D721Med (cell line): Measurements from ENCODE around the gene GMDS.

ENCODE experiments used
- DNase-seq: peaks from one replicate; pipeline ENCODE4 v3.0.0; 2011; ENCODE audit warnings: low spot score; ENCODE audit not compliant: insufficient read length
- FAIRE-seq: peaks from 2 replicates; lab custom pipeline; 2011; peaks lifted over from hg19 to GRCh38; lab: Jason Lieb, UNC
- TF ChIP-seq, protein P1 (sequence below): IDR thresholded peaks from 2 replicates; pipeline ENCODE4 v1.5.1; 2012; ENCODE audit warnings: mild to moderate bottlenecking, control low read depth; ENCODE audit not compliant: insufficient read depth; ENCODE audit errors: missing control alignments

GMDS gene

DNA sequence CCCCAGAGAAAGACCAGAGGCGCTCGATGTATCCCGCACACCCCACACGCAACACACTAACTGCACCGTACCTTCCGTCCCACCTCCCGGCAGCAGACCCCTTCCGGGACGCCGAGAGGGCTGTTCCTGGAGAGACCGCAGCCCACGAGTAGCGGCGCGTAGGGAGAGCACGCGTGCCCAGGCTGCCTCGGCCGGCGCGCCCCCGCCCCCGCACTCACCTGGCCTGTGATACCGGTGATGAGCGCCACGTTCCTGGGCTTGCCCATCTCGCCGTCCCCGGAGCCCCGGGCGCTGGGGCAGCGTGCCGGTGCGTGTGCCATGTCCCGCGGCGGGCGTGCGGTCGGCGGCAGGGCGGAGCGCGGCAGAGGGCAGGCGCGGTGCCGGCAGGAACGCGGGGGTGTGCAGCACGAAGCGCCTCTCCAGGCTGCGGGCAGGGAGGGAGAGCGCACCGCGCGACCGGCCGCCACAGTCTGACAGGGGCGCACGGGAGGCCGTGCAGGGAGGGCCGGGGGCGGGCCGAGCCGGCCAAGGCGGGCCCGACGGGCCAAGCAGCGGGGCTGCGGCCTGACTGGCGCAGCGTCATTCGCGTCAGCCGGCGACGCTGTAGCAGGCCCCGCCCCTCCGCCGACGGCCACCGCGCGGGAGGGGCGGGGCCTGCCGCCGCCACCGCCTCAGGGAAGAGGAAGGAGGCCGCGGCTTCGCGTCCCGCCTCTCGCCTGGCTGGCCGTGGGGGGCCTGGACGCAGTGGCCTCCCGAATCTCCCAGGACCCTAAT lies at the start of gene GMDS:
GMDS (minus strand) TSS at position 503 of the 774 bp plus-strand sequence.
- TF ChIP-seq, protein P1, sequence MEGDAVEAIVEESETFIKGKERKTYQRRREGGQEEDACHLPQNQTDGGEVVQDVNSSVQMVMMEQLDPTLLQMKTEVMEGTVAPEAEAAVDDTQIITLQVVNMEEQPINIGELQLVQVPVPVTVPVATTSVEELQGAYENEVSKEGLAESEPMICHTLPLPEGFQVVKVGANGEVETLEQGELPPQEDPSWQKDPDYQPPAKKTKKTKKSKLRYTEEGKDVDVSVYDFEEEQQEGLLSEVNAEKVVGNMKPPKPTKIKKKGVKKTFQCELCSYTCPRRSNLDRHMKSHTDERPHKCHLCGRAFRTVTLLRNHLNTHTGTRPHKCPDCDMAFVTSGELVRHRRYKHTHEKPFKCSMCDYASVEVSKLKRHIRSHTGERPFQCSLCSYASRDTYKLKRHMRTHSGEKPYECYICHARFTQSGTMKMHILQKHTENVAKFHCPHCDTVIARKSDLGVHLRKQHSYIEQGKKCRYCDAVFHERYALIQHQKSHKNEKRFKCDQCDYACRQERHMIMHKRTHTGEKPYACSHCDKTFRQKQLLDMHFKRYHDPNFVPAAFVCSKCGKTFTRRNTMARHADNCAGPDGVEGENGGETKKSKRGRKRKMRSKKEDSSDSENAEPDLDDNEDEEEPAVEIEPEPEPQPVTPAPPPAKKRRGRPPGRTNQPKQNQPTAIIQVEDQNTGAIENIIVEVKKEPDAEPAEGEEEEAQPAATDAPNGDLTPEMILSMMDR = no peak
- DNase-seq = peak; percentile 95
- no peak for FAIRE-seq

DNA sequence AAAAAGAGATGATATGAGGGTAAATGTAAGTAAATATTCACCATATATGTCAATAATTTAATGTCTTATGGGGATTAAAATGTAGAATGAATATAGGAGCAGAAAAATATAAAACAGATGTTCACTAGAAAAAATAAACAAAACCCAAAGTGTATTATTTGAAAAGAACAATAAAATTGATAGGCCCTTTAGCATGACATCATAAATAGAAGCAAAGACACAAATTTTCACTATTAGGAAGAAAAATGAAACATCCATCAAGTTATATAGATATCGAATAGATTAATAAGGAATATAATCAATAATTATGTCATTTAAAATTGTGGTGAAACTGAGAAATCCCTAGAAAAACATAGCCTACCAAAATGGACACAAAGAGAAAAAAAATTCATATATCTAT lies 40.1 kb upstream of the GMDS start:
- DNase-seq = no peak
- TF ChIP-seq, protein P1 = no peak
- no peak for FAIRE-seq

DNA sequence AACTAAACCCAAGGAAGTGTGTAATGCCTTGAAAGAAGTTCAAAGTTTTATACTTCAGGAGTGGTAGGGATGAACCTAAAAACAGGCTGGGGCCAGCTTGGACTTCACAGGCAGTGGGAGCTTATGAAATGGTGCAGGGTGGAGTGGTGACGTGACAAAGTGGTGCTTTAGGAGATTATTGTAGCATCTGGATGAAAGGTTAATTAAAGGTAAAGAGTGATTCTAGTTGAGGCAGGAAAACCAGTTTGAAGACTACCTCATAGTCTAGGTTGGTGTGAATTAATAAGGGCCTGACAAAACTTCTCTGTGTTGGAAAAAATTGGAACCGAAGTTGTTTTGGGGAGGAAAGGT lies 30.5 kb upstream of the GMDS start:
- no peak for FAIRE-seq
- TF ChIP-seq, protein P1 = no peak
- no peak for DNase-seq

DNA sequence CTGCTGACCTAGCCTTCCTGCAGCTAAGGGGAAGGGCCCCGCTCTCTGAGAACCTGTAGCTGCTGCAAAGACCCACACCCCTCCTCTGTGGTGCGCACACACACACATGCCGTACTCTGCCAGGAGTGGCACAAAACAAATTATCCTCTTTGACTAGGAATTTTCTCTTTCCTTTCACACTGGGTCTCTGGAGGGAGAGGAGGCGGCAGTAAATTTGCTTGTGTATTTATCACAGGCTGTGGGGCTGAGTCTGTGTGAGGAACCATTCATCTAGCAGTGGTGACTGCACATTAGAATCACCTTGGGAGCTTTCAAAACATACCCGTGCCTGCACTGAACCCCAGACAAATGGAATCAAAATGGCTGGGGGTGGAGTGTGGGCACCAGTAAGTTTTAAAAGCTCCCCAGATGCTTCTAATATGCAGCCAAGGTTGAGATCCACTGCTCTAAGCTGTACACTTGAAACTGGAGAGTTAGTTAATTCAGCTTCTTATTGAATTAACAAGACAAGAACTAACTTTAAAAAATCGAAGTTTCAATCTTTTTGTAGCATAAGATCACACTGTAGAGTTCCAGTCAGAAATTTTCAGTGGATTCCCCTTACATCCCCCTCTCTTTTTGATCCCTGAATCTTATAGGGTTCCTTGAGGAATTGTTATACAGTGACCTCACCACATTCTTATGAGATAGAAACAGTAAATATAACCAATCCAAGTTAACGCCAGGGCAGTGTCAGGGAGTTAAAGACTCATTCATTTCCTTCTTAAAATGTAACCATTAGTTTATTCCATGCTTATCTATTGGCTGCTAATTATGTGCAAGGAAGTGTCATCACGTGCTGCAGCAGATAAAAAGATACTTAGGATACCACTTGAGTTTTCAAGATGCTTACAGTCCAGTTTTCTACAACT lies 29.8 kb upstream of the GMDS start:
- TF ChIP-seq, protein P1 = no peak
- DNase-seq (no peak), FAIRE-seq (no peak)

DNA sequence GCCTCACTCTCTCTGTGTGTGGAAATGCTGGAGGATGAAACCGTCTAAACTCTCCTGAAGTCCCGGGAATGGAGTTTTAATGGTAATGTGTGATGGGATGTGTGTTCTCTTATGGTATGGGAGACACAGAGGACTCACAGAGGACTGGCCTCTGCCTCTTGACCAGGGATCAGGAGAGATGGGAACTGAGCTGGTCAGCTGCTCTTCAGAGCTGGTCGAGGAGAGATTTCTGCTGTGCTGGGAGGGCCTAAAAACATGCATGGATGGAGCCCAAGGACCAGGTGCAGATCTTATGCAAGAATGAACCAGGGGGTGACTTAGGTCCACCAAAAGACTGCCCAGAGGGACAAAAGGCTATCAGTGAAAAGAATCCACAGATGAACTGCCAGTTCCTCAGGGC lies 27.3 kb upstream of the GMDS start:
- TF ChIP-seq, protein P1 = no peak
- no peak for FAIRE-seq
- DNase-seq = no peak

DNA sequence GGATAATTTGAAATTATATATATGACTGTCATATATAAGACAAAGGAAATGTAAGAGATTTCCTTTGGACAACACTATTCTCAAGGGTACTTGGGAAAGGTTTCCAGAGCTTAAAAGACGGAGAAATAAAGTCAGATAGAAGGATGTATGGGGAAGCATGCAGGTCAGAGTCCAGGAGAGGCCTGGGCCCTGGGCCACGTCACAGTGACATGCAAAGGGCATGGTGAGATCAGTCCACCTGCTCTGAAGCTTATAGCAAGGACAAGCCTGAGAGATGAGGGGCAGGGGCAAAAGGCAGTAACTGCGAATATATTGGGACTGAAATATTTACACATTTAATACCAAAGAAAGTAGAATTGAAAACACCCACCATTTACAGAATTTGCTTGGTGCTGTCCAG lies 24.6 kb upstream of the GMDS start:
- TF ChIP-seq, protein P1 = no peak
- FAIRE-seq (no peak), DNase-seq (no peak)

DNA sequence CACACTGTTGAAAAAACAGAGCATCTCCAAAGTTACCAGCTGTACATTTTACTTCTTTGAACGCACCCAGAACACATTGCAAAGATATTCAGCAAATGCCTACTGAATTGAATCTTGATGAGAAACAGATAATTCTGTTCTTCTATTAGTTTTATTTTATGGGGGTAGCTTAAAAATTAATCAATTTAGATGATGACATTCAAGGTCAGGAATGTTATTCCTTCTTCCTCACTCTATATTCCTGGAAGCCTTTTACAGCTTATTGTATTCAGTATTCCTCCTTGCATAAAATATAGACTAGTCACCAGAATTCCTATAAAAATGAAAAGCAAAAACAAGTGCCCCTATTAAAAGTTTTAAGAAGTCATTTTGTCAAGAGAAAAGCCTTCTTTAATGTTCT lies 21.4 kb upstream of the GMDS start:
- no peak for FAIRE-seq
- TF ChIP-seq, protein P1 = no peak
- DNase-seq = no peak
